ENCODE measurements around the gene TECR.
"Not testable (repeated sequence)": the region's sequence is repeated elsewhere in the genome, so short reads cannot be mapped to it uniquely, and the experiment has no call there.

Gene TECR

GRCh38 chr19:14561847-14562351, 32.5 kb downstream of the TECR start:
- no peak for DNase-seq (ENCODE audit: low read depth in 2 of 2)

GRCh38 chr19:14562660-14563589, 33.5 kb downstream of the TECR start:
- DNase-seq (ENCODE audit: low read depth in 2 of 2) = no peak

GRCh38 chr19:14563590-14563926, 34.2 kb downstream of the TECR start:
- DNase-seq (ENCODE audit: low read depth in 2 of 2) = no peak

- no peak for DNase-seq (ENCODE audit: low read depth in 2 of 2)
These were observed 34.7 kb downstream of the TECR start for GRCh38 chr19:14563989-14564651.

- DNase-seq (ENCODE audit: low read depth in 2 of 2) = not testable (repeated sequence)
These were observed 35.4 kb downstream of the TECR start for GRCh38 chr19:14564652-14565297.

- DNase-seq (ENCODE audit: low read depth in 2 of 2) = no peak
These were observed 35.9 kb downstream of the TECR start for GRCh38 chr19:14565298-14565679.

GRCh38 chr19:14565765-14566711, 36.6 kb downstream of the TECR start:
- DNase-seq (ENCODE audit: low read depth in 2 of 2) = no peak

- DNase-seq (ENCODE audit: low read depth in 2 of 2) = no peak
These were observed 37.3 kb downstream of the TECR start for GRCh38 chr19:14566712-14567077.

- no peak for DNase-seq (ENCODE audit: low read depth in 2 of 2)
These were observed 37.7 kb downstream of the TECR start for GRCh38 chr19:14567079-14567478.

- DNase-seq (ENCODE audit: low read depth in 2 of 2) = no peak
These were observed 41.6 kb downstream of the TECR start for GRCh38 chr19:14570864-14571527.

GRCh38 chr19:14571695-14572490, 42.5 kb downstream of the TECR start, which contains the start of gene NDUFB7:
Gene NDUFB7 (minus strand): TSS chr19:14572066. CDS start chr19:14572000, 66 bp downstream.
- DNase-seq (ENCODE audit: low read depth in 2 of 2) = peak; percentile 84

- DNase-seq (ENCODE audit: low read depth in 2 of 2) = no peak
These were observed 46.1 kb downstream of the TECR start for GRCh38 chr19:14575428-14575980.

- no peak for DNase-seq (ENCODE audit: low read depth in 2 of 2)
These were observed 47.0 kb downstream of the TECR start for GRCh38 chr19:14576363-14576762.

GRCh38 chr19:14577264-14577663, 47.9 kb downstream of the TECR start:
- no peak for DNase-seq (ENCODE audit: low read depth in 2 of 2)

GRCh38 chr19:14577885-14578427, 48.6 kb downstream of the TECR start:
- no peak for DNase-seq (ENCODE audit: low read depth in 2 of 2)

GRCh38 chr19:14580623-14581237, 51.3 kb downstream of the TECR start:
- DNase-seq (ENCODE audit: low read depth in 2 of 2) = no peak

GRCh38 chr19:14582894-14583340, 53.5 kb downstream of the TECR start, which contains the start of gene CLEC17A:
Gene CLEC17A (plus strand): TSS chr19:14583084. CDS start chr19:14583161, 77 bp downstream.
- DNase-seq (ENCODE audit: low read depth in 2 of 2) = no peak

GRCh38 chr19:14584372-14584771, 55.0 kb downstream of the TECR start:
- DNase-seq (ENCODE audit: low read depth in 2 of 2) = not testable (repeated sequence)

- DNase-seq (ENCODE audit: low read depth in 2 of 2) = not testable (repeated sequence)
These were observed 55.8 kb downstream of the TECR start for GRCh38 chr19:14585187-14585586.
